Fibroblast of lung (primary cell): ENCODE data around the gene DYSF.

Experiments
- CTCF ChIP-seq, 2 donors: IDR thresholded peaks in 1 of 2; conservative IDR thresholded peaks in 1 of 2; 1 replicate in 1 of 2; 2 replicates in 1 of 2; pipeline ENCODE4 v1.5.1; 2011 to 2012; ENCODE audit warnings: low read length in 2 of 2, control low read depth in 1 of 2, inconsistent platforms in 1 of 2, low read depth in 1 of 2, mild to moderate bottlenecking in 1 of 2
- EZH2 ChIP-seq: IDR thresholded peaks from 2 replicates; pipeline ENCODE4 v1.5.1; 2012; ENCODE audit warnings: low read length, control low read depth, mild to moderate bottlenecking; ENCODE audit errors: missing control alignments

GRCh38 chr2:71727562-71727961 lies 274.2 kb downstream of the DYSF start:
- TF ChIP-seq CTCF (conservative IDR thresholded peaks at IDR 0.05 in 1 of 2, IDR thresholded peaks at IDR 0.05 in 1 of 2; ENCODE audit: low read depth in 1 of 2, low read length in 2 of 2) (no peak), EZH2 (no peak)
